ENCODE results near the gene SGCA. TPM values are rescaled to one million over a fixed set of nuclear protein-coding genes. Genes with fewer than 3 reads are reported as not detected.

SGCA gene
- total and polyA plus RNA-seq, 2 of the 13 experiments (the other 11 are each of a cell fraction or from before 2014, with no cell fraction given) = not detected

DNA sequence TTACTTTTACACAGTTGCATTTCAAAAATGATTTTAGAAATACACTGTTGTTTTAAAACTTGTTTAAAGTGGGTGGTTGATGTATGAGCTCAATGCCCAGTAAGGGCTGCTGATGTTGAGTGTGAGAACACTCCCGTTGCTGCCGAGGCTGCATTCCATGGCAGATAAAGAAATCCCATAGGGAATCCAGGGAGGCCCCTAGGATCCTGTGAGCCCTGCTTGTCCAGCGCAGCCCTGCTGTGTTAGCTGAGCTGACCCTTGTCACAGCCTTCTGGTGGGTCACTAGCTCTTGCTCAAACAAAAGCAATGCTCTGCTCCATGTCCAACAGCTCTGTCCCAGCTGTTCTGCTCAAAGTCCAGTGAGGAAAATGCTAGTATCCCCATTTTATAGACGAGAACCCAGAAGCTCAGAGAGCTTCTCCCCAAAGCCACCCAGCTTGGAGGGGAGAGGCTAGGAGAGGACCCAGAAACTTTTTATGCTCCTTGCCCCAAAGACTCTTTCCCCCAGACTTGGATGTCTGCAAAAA lies 54.2 kb downstream of the SGCA start (continued):
- TF ChIP-seq MEIS2 (CRISPR knock-in tag; IDR thresholded peaks at IDR 0.05) = no peak
- no peak for TF ChIP-seq AKAP8 (CRISPR knock-in tag; IDR thresholded peaks at IDR 0.05)
- TF ChIP-seq, protein P1, sequence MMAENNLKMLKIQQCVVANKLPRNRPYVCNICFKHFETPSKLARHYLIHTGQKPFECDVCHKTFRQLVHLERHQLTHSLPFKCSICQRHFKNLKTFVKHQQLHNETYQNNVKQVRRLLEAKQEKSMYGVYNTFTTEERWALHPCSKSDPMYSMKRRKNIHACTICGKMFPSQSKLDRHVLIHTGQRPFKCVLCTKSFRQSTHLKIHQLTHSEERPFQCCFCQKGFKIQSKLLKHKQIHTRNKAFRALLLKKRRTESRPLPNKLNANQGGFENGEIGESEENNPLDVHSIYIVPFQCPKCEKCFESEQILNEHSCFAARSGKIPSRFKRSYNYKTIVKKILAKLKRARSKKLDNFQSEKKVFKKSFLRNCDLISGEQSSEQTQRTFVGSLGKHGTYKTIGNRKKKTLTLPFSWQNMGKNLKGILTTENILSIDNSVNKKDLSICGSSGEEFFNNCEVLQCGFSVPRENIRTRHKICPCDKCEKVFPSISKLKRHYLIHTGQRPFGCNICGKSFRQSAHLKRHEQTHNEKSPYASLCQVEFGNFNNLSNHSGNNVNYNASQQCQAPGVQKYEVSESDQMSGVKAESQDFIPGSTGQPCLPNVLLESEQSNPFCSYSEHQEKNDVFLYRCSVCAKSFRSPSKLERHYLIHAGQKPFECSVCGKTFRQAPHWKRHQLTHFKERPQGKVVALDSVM (CRISPR knock-in tag; IDR thresholded peaks at IDR 0.05) = no peak
- no peak for TF ChIP-seq BATF2 (CRISPR knock-in tag; IDR thresholded peaks at IDR 0.05)
- TF ChIP-seq HOXD1 (CRISPR knock-in tag; IDR thresholded peaks at IDR 0.05) = no peak
- no peak for TF ChIP-seq ZSCAN22 (CRISPR knock-in tag; IDR thresholded peaks at IDR 0.05)
- no peak for TF ChIP-seq ZNF672 (CRISPR knock-in tag; IDR thresholded peaks at IDR 0.05)
- no peak for TF ChIP-seq HMG20A (CRISPR knock-in tag; IDR thresholded peaks at IDR 0.05; ENCODE audit: borderline replicate concordance)
- TF ChIP-seq AGO2 (optimal IDR thresholded peaks at IDR 0.05; ENCODE audit: low read depth, low read length) = no peak
- TF ChIP-seq ATM (IDR thresholded peaks at IDR 0.05; ENCODE audit: borderline replicate concordance) = no peak
- TF ChIP-seq AHR (CRISPR knock-in tag; IDR thresholded peaks at IDR 0.05) = no peak
- no peak for TF ChIP-seq HHEX (CRISPR knock-in tag; IDR thresholded peaks at IDR 0.05)
- no peak for TF ChIP-seq NFE2L2 (IDR thresholded peaks at IDR 0.05; ENCODE audit: low read length)
- TF ChIP-seq MLXIP (CRISPR knock-in tag; IDR thresholded peaks at IDR 0.05; ENCODE audit: borderline replicate concordance) = no peak
- no peak for TF ChIP-seq EHMT2 (IDR thresholded peaks at IDR 0.05; ENCODE audit: borderline replicate concordance, low read depth, low read length)
- no peak for TF ChIP-seq ARID2 (CRISPR knock-in tag; IDR thresholded peaks at IDR 0.05; ENCODE audit: borderline replicate concordance)
- no peak for TF ChIP-seq POLR2AphosphoS2 (IDR thresholded peaks at IDR 0.05; ENCODE audit: low read depth, low read length)
- TF ChIP-seq ZNF749 (CRISPR knock-in tag; IDR thresholded peaks at IDR 0.05; ENCODE audit: borderline replicate concordance) = no peak
- TF ChIP-seq ZNF335 (CRISPR knock-in tag; IDR thresholded peaks at IDR 0.05) = no peak
- TF ChIP-seq ARNT (IDR thresholded peaks at IDR 0.05) = no peak
- TF ChIP-seq YEATS2 (CRISPR knock-in tag; IDR thresholded peaks at IDR 0.05; ENCODE audit: borderline replicate concordance) = no peak
- TF ChIP-seq ZNF414 (CRISPR knock-in tag; IDR thresholded peaks at IDR 0.05) = no peak
- TF ChIP-seq ZNF572 (CRISPR knock-in tag; IDR thresholded peaks at IDR 0.05) = no peak
- TF ChIP-seq, protein P2, sequence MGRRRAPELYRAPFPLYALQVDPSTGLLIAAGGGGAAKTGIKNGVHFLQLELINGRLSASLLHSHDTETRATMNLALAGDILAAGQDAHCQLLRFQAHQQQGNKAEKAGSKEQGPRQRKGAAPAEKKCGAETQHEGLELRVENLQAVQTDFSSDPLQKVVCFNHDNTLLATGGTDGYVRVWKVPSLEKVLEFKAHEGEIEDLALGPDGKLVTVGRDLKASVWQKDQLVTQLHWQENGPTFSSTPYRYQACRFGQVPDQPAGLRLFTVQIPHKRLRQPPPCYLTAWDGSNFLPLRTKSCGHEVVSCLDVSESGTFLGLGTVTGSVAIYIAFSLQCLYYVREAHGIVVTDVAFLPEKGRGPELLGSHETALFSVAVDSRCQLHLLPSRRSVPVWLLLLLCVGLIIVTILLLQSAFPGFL (CRISPR knock-in tag; IDR thresholded peaks at IDR 0.05) = no peak
- no peak for TF ChIP-seq ZMAT3 (CRISPR knock-in tag; conservative IDR thresholded peaks at IDR 0.05)
- no peak for TF ChIP-seq TGIF2 (CRISPR knock-in tag; IDR thresholded peaks at IDR 0.05)
